HG03103 (cell line): ENCODE results near the gene DEAF1.

ENCODE experiments used
- ATAC-seq: cut with Tn5 transposase; IDR thresholded peaks from one replicate; pipeline ENCODE4 v1.9.1; 2021; ENCODE audit warnings: low read depth; ENCODE audit not compliant: unreplicated experiment

DEAF1 gene

DNA sequence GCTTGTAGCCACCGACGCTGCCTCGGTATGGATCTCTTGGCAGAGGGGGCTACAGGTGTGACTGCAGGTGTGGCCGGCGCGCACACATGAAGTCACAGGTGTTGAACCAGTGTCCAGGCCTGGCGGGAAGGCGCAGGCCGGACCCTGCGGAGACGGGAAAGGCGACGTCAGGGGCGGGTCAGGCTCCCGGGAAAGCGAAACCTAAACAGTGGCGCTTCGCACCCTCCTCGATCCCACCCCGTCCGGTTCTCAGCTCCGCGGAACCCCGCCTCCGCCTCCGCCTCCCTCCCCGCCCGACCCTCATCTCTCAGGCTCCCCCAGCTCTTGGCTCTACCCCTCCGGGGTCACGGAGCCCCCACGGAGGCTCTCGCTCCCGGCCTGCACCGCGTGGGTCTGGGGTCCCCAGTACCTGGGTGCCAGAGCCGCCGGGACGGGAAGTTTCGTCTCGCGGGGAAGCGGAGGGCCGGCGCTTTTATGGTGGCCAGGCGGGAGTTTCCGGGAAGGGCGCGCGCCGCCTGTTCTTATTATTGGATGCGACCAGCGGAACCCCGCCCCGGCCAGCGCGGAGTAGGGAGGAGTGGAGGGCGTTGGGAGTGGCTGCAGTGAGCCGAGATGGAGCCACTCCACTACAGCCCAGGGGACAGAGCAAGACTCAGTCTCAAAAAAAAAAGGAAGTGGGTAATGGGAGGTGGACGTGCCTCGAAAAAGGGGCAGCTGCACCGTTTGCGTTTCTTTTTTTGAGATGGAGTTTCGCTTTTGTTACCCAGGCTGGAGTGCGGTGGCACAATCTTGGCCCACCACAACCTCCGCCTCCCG lies 79.3 kb downstream of the DEAF1 start, which contains the start of gene IRF7:
Gene IRF7 (minus strand): TSS at position 447 of the 816 bp plus-strand sequence. CDS start 586 bp downstream, outside the sequence.
- ATAC-seq: peak; percentile 74

DNA sequence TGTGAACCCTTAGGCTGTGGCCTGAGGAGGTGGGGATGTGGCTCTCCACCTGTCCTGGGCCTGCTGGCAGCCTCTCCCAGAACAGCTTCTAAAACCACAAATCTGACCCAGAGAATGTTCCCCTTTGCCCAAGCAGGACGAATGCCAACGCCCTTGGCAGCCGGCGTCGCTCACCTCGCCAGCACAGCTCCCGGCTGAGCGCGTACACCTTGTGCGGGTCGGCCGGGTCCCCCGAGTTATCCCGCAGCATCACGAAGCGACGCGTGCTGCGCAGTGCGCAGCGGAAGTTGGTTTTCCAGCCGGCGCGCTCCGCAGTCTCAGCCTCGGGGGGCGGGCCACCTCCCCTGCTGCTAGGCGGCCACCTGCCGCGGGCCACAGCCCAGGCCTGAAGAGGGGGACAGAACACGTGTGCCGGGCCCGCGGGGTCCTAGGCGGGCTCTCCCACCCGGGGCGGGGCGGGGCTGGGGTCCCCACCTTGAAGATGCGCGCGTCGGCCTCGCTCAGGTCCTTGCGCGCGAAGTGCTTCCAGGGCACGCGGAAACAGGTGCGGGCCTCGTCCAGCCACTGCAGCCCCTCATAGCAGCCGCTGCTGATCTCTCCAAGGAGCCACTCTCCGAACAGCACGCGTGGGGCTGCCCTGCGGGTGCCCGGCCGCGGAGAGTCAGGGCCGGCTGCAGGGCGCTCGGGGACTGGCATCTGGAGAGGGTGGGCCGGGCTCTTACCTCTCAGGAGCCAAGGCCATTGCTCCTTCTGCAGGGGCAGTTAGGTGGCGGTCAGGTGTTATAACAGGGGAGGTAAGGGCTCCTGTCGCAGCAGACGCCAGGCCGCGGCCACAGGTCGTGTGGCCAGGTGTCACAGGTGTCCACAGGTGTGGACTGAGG lies 80.2 kb downstream of the DEAF1 start:
- peak; percentile 2 for ATAC-seq

DNA sequence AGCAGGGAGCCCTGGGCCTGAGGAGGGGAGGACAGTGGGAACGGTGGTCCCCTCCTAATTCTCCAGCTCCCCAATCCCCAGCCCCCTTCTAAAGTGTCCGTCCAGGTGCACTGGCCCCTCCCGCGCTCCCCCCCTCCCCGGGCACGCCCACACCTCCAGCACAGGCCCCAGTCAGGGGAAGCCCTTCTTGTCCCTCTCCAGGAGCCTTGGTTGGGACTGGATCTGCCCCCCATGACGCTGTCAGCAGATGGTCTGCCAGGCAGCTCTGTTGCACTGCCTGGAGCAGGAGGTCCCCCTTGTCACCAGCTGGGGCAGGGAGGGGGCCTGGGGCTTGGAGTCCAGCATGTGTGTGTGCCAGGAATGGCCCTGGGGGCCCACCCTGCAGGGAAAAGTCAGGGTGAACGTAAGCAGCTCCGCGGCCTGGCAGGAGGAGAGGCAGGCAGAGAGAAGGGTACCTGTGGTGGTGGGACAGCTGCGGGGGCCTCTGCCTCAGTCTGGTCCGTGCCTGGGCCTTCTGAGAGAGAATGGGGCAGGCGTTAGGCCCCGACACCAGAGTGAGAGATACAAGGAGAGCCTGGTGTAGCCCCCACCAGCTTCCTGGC lies 80.9 kb downstream of the DEAF1 start:
- no peak for ATAC-seq

DNA sequence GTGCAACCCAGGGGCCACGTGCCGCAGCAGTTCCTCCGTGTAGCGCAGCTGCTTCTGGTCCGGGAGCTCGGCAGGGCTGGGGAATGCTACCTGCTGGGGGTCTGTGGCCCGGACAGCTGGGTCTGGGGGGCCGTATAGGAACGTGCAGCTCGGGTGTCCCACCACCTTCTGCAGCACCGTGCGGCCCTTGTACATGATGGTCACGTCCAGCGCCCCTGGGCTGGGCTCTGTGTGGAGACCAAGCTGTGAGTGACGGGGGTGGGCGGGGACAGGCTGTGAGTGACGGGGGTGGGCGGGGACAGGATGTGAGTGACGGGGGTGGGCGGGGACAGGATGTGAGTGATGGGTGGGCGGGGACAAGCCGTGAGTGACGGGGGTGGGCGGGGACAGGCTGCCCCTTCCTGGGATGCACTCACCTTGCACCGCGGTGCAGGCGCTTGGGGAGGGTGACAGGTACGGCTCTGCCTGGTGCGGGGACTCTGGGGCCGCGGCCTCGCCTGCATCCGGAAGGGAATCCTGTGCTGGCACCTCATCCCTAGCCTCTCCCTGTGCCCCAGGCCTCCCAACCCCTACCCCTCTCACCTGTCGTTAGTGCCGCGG lies 81.6 kb downstream of the DEAF1 start:
- ATAC-seq: no peak

DNA sequence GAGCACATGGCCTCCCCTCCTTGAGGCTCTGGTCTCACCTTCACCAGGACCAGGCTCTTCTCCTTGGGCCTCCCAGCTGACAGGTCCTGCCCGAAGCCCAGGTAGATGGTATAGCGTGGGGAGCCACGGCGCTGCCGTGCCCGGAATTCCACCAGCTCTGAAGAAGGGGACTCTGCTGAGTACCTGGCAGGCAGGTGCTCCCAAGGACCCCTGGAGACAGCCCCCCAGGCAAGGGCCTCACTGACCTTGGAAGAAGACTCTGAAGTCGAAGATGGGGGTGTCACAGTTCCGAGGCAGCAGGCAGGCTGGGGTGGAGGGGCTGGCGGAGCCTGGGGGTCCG lies 82.1 kb downstream of the DEAF1 start:
- ATAC-seq: no peak

DNA sequence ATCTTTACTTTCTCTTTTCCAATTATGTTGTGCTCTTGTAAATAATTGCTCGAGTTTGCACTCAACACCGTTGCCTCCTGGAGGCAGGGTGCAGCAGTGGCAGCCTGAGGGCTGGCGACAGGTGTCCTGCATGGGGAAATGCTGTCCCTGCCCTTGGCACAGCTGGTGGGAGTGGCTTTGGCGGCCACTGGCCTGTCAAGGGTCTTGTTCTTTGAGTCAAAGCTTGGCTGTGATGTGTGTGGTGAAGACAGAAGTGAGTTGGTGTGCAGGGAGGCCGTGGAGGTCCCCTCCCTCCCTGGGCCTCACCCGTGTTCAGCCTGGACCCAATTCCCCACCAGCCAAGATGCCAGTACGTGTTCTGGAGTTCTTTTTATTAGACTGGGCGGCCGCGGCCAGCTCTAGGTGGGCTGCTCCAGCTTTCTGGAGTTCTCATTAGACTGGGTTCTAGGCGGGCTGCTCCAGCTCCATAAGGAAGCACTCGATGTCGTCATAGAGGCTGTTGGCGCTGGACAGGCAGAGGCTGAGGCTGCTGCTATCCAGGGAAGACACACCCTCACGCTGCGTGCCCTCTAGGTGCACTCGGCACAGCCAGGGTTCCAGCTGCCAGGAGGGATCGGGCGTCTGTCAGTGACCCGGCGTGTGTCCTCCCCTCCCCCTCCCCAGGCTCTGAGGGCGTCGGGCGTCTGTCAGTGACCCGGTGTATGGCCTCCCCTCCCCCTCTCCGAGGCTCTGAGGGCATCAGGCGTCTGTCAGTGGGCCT lies 82.6 kb downstream of the DEAF1 start:
- no peak for ATAC-seq

DNA sequence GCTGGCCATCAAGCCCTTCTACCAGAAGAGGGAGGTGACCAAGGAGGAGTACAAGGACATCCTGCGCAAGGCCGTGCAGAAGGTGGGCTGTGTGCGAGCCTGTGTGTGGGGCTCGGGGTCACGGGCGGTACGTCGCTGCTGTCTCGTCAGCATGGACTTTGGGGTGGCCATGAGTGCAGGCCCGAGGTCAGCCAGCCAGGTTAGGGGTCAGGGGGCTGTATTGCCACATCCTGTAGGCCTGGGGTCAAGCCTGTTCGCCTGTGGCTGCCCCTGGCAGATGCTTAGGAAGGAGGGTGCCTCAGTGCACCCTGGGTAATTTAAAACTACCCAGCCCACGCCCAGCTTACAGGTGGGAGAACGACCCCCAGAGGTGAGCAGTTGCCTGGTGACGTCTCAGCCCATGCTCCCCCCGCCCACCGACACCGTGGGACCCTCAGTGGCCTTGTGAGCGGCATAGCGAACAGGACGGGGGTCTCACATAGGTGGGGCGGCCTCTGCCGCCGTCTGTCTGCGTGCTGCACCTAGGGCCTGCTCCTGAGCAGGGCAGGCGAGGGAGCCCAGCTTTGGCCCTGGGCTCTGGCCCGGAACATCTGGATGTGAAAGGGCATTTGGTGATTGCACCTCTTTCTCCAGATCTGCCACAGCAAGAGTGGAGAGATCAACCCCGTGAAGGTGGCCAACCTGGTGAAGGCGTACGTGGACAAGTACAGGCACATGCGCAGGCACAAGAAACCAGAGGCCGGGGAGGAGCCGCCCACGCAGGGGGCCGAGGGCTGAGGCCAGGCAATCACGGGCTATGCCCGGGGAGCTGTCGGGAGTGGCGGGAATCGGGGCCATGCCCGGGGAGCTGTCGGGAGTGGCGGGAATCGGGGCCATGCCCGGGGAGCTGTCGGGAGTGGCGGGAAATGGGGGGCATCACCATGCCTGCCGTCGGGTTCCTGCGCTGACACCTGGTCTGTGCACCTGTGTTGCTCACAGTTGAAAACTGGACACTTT lies 83.7 kb downstream of the DEAF1 start:
- ATAC-seq: no peak

DNA sequence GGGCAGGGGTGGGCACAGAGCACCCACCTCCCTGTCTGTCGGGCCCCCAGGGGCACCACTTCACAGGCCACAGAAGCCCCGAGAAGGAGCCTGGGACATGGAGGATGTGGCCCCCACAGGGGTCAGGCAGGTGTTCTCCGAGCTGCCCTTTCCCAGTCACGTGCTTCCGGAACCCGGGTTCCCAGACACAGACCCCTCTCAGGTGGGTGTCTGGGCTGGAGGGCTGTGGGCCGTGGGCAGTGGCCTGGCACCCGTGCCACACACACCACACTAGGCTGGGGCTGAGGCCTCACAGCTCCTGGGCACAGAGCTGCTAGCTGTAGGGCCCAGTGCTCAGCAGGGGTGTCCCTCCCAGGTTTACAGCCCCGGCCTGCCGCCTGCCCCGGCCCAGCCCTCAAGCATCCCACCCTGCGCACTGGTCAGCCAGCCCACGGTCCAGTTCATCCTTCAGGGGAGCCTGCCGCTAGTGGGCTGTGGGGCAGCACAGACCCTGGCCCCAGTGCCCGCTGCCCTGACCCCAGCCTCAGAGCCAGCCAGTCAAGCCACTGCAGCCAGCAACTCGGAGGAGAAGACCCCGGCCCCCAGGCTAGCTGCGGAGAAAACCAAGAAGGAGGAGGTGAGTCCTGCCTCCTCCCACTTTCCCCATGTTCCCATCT lies 84.7 kb downstream of the DEAF1 start:
- no peak for ATAC-seq

DNA sequence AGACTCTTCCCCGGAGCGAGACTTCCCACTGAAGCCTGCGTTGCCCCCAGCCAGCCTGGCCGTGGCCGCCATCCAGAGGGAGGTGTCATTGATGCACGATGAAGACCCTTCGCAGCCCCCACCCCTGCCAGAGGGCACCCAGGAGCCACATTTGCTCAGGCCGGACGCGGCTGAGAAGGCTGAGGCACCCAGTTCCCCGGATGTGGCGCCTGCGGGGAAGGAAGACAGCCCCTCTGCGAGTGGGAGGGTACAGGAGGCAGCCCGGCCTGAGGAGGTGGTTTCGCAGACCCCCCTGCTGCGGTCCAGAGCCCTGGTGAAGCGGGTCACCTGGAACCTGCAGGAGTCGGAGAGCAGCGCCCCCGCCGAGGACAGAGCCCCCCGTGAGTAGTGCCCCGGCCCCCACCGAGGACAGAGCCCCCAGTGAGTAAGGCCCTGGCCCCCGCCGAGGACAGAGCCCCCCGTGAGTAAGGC lies 85.6 kb downstream of the DEAF1 start:
- ATAC-seq: no peak

DNA sequence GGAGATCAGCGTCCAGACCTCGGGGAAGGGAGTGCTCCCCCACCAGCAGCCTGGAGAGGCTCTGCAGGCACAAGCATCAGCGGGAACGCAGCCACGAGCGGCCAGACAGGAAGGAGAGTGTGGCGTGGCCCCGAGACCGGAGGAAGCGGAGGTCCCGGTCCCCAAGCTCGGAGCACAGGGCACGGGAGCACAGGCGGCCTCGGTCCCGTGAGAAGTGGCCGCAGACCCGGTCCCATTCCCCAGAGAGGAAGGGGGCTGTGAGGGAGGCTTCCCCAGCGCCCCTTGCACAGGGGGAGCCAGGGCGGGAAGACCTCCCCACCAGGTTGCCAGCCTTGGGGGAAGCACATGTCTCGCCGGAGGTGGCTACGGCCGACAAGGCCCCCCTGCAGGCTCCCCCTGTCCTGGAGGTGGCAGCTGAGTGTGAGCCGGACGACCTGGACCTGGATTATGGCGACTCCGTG lies 86.2 kb downstream of the DEAF1 start:
- ATAC-seq: no peak

DNA sequence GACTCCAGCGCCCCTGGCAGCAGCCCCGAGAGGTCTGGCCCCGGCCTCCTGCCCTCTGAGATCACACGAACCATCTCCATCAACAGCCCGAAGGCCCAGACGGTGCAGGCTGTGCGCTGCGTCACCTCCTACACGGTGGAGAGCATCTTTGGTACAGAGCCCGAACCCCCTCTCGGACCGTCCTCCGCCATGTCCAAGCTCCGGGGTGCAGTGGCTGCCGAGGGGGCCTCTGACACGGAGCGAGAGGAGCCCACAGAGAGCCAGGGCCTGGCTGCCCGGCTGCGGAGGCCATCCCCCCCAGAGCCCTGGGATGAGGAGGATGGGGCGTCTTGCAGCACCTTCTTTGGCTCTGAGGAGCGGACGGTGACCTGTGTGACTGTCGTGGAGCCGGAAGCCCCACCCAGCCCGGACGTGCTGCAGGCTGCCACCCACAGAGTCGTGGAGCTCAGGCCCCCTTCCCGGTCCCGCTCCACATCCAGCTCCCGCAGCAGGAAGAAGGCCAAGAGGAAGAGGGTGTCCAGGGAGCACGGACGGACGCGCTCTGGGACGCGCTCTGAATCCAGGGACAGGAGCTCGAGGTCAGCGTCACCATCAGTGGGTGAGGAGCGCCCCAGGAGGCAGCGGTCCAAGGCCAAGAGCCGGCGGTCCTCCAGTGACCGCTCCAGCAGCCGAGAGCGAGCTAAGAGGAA lies 86.9 kb downstream of the DEAF1 start:
- ATAC-seq: no peak

DNA sequence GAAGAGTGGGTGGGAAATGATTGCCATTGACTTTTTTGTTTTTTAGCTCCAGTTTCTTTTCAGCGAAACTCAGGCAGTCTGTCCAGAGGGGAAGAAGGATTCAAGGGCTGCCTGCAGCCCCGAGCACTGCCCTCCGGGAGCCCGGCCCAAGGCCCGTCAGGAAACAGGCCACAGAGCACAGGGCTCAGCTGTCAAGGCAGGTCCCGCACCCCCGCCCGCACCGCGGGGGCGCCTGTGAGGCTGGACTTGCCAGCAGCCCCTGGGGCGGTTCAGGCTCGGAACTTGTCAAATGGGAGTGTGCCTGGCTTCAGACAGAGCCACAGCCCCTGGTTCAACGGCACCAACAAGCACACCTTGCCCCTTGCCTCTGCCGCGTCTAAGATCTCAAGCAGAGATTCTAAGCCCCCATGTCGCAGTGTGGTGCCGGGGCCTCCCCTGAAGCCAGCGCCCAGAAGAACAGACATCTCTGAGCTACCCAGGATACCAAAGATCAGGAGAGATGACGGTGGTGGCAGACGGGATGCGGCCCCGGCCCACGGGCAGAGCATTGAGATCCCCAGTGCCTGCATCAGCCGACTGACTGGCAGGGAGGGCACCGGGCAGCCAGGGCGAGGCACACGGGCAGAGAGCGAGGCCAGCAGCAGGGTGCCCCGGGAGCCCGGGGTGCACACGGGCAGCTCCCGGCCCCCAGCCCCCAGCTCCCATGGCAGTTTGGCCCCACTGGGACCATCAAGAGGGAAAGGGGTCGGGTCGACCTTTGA lies 87.8 kb downstream of the DEAF1 start:
- ATAC-seq: no peak

DNA sequence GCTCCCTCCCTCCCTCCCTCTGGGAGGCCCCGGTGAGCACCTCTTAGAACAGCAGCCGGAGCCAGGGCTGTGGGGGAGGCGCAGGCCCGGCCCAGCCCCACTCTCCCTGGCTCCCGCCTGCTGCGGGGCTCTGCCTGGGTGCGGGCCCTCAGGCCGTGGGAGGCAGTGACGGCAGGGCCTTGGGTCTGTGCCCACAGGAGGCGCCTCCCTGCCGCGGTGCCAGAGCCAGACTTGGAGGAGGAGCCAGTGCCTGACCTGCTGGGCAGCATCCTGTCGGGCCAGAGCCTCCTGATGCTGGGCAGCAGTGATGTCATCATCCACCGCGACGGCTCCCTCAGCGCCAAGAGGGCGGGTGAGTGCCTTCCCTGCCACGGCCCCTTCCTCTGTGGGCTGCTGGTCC lies 88.8 kb downstream of the DEAF1 start:
- no peak for ATAC-seq

DNA sequence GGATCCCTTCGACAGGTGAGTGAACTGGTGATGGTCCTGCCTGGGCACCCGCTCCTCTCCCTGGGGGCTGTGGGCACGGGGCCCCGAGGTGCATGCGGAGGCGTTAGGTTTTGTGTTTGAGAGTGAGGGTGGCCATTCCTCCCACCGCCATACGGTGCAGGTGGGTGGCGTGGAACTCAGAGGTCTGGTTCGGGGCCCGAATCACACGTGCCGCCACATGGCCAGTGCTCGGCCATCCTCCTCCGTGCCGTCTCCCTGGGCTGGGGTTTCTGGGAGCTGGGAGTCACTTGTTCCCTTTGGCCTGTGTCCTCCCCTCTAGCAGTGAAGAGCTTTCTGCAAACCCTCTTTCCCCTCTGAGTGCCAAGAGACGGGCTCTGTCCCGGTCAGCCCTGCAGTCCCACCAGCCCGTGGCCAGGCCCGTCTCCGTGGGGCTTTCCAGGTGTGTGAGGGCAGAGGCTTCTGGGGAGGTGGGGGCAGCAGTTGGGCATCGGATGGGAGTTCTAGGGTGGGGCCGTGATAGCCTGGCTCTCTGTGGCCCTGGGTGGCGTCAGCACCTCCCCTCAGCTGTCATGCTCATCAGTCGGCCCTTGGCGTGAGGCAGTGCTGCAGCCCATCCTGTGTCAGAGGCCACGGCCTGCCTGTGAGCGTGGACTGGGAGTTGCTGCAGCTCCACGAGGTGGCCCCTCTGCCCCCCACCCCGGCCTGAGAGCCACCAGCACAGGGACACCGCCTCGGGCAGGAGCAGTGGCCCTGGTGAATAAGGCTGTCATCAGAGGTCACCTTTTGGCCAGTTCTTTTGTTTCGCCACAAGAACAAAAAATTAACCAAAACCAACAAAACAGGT lies 89.5 kb downstream of the DEAF1 start:
- ATAC-seq: no peak

DNA sequence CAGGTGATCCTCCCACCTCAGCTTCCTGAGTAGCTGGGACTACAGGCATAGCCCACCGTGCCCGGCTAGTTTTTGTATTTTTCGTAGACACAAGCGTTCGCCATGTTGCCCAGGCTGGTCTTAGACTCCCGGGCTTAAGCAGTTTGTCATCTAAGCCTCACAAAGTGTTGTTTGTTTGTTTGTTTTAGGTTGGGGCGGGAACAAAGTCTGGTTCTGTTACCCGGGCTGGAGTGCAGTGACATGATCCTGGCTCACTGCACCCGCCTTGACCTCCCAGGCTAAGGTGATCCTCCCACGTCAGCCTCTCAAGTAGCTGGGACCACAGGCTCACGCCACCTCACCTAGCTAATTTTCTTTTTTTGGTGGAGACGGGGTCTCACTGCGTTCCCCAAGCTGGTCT lies 91.9 kb downstream of the DEAF1 start:
- no peak for ATAC-seq

DNA sequence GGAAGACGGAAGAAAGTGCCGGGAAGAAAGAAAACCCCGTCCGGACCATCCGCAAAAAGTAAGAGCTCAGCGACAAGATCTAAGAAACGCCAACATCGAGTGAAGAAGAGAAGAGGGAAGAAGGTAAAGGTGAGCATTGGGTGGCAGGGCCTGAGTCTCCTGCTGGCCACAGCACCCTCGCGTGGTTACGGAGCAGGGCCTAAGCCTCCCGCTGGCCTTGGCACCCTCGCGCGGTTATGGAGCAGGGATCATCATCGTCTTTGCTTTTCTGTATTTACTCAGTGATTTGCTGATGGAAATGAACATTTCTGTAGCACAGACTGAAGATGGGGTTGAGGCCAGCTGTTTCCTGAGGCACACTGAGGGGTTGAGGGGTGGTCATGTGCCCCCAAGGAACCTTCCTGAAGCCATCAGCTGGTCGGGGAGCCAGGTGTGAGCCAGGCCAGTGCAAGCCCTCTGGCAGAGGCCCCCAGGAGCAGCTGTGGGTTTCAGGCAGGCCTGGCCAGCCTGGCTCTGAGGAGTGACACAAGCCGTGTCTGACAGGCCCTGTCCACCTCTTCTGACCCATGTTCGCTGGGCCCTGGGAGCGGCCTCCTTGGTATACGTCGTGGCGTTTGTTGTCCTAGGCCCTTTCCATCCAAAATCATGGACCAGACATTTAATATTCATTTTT lies 93.3 kb downstream of the DEAF1 start:
- no peak for ATAC-seq
